Spinal cord (tissue), 10 donors: ENCODE data around the gene COL2A1. TPM values are rescaled to one million over a fixed set of nuclear protein-coding genes. Genes with fewer than 3 reads are reported as not detected.

Source experiments
- DNase-seq, 6 donors: peaks; one replicate each; pipeline versions ENCODE4 v3.0.0 to v3.0.0-alpha.2; 2013 to 2015; ENCODE audit warnings: low spot score in 6 of 6, low read depth in 4 of 6
- H3K27ac ChIP-seq: one replicate; pipeline ENCODE4 v1.5.1; 2013; ENCODE audit warnings: low read depth, low read length, control low read depth
- H3K27me3 ChIP-seq: one replicate; pipeline ENCODE4 v1.6.1; 2013; ENCODE audit warnings: low read length; ENCODE audit not compliant: control insufficient read depth, insufficient read depth
- H3K36me3 ChIP-seq: one replicate; pipeline ENCODE4 v1.6.1; 2013; ENCODE audit warnings: low read length; ENCODE audit not compliant: control insufficient read depth, insufficient read depth
- H3K4me1 ChIP-seq: one replicate; pipeline ENCODE4 v1.6.1; 2013; ENCODE audit warnings: low read length; ENCODE audit not compliant: control insufficient read depth, insufficient read depth
- H3K4me3 ChIP-seq: one replicate; pipeline ENCODE4 v1.5.1; 2013; ENCODE audit warnings: low read depth, low read length, control low read depth
- H3K9me3 ChIP-seq: one replicate; pipeline ENCODE4 v1.6.1; 2013; ENCODE audit warnings: low read length; ENCODE audit not compliant: control insufficient read depth, insufficient read depth
- WGBS: methylation state at CpG from one replicate; pipeline ENCODE4 v1.1.5; 2013; ENCODE audit warnings: missing lambda C conversion rate; ENCODE audit not compliant: insufficient coverage; 5-methylcytosine and 5-hydroxymethylcytosine counted together
- polyA plus RNA-seq, 2 donors: library from polyadenylated mRNA; unstranded; fragments of 120-200 nt; gene quantifications; one replicate each; pipeline ENCODE4 v1.2.1, GENCODE V29; 2013; ENCODE audit not compliant: insufficient read length in 2 of 2
- total RNA-seq, 2 donors: library from RNA; depleted of rRNA in 1 of 2; stranded (reverse); fragments of 120-200 nt in 1 of 2; fragments of >200 nt in 1 of 2; gene quantifications; one replicate each; pipeline versions ENCODE4 v1.2.3 to v1.2.4, GENCODE V29; 2013 to 2014
- donor health status: healthy.

The COL2A1 gene
- total and polyA plus RNA-seq, 4 donors, result 7.1 to 56.7 (median 27.1) TPM

- no peaks in the 10 kb centered on the region for H3K36me3 ChIP-seq
- no peak overlapping the region for H3K27ac ChIP-seq
- no peaks in the 10 kb centered on the region for H3K9me3 ChIP-seq
- no peaks in the 10 kb centered on the region for H3K27me3 ChIP-seq
- no peak overlapping the region for H3K4me3 ChIP-seq
- no peaks in the 10 kb centered on the region for H3K4me1 ChIP-seq
- no peak for DNase-seq
- WGBS, result 81% methylated on average over 1 of the region's 1 CpG
These were observed 73.1 kb downstream of the COL2A1 start for GRCh38 chr12:47931187-47931586.

- Histone ChIP-seq H3K4me3 (no peak overlapping the region), H3K27me3 (no peaks in the 10 kb centered on the region), H3K4me1 (no peaks in the 10 kb centered on the region), H3K9me3 (no peaks in the 10 kb centered on the region), H3K27ac (no peak overlapping the region), H3K36me3 (no peaks in the 10 kb centered on the region)
- WGBS, result 89% methylated on average over 4 of the region's 5 CpGs
- no peak for DNase-seq
These were observed 73.6 kb downstream of the COL2A1 start for GRCh38 chr12:47930634-47931033.

DNA sequence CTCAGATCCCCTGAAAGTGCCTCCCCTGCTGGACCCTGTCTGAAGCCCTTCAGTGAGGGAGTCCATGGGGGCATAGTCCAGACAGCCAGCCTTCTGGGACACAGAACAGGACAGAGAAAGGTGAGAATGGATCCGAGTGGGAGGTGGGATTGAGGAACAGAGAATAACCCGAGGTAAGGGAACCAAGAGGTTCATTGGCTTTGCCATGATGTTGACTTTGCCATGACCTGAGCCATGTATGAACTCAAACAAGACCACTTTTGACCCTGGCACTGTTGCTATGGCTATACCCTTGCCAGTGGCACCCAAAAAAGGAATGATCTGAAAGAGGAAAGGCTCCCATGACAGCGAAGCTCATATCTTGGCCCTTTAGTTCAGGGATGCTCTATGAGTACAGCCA is 76.9 kb downstream of the COL2A1 start:
- no peaks in the 10 kb centered on the region for H3K4me1 ChIP-seq
- H3K9me3 ChIP-seq, result no peaks in the 10 kb centered on the region
- no peak overlapping the region for H3K27ac ChIP-seq
- WGBS, result 63% methylated on average over 3 of the region's 3 CpGs
- DNase-seq, result no peak
- no peaks in the 10 kb centered on the region for H3K36me3 ChIP-seq
- H3K27me3 ChIP-seq, result no peaks in the 10 kb centered on the region
- H3K4me3 ChIP-seq, result no peak overlapping the region

Other genes starting within 250 kb of the COL2A1 start
- gene RAPGEF3, start 245.6 kb downstream of the COL2A1 start, total RNA-seq, result 10 to 100 TPM; 15.0 to 20.6 TPM
- gene RAPGEF3, start 245.6 kb downstream of the COL2A1 start, polyA plus RNA-seq, result 10 to 100 TPM; 21.8 to 39.1 TPM
- 10 to 100 TPM; 19.3 to 32.3 TPM for gene SLC48A1, start 231.2 kb downstream of the COL2A1 start, total RNA-seq
- 10 to 100 TPM; 35.8 to 45.1 TPM for gene SLC48A1, start 231.2 kb downstream of the COL2A1 start, polyA plus RNA-seq
- 10 to 100 TPM; 13.5 to 24.4 TPM for gene HDAC7, start 184.6 kb downstream of the COL2A1 start, total RNA-seq
- 10 to 100 TPM; 39.6 to 64.2 TPM for gene HDAC7, start 184.6 kb downstream of the COL2A1 start, polyA plus RNA-seq
- under 1 TPM; 0.17 to 0.50 TPM for gene VDR, start 99.5 kb downstream of the COL2A1 start, total RNA-seq
- under 1 TPM; 0.38 to 0.40 TPM for gene VDR, start 99.5 kb downstream of the COL2A1 start, polyA plus RNA-seq
- 100 to 1,000 TPM in 1 of 2 donors, 10 to 100 TPM in 1; 76.4 to 120 TPM for gene TMEM106C, start 40.9 kb downstream of the COL2A1 start, total RNA-seq
- gene TMEM106C, start 40.9 kb downstream of the COL2A1 start, polyA plus RNA-seq, result 100 to 1,000 TPM in 1 of 2 donors, 10 to 100 TPM in 1; 90.2 to 113 TPM
- gene SENP1, start 101.6 kb upstream of the COL2A1 start, total RNA-seq, result 10 to 100 TPM; 26.3 to 30.2 TPM
- 10 to 100 TPM; 12.3 to 13.6 TPM for gene SENP1, start 101.6 kb upstream of the COL2A1 start, polyA plus RNA-seq
- 100 to 1,000 TPM; 105 to 120 TPM for gene PFKM, start 114.9 kb upstream of the COL2A1 start, total RNA-seq
- gene PFKM, start 114.9 kb upstream of the COL2A1 start, polyA plus RNA-seq, result 100 to 1,000 TPM; 140 to 145 TPM
- gene ASB8, start 153.0 kb upstream of the COL2A1 start, total RNA-seq, result 10 to 100 TPM; 33.1 to 47.1 TPM
- 10 to 100 TPM; 44.9 to 55.3 TPM for gene ASB8, start 153.0 kb upstream of the COL2A1 start, polyA plus RNA-seq
- gene CCDC184, start 179.2 kb upstream of the COL2A1 start, total RNA-seq, result 10 to 100 TPM; 15.3 to 23.2 TPM
- 100 to 1,000 TPM; 114 to 121 TPM for gene CCDC184, start 179.2 kb upstream of the COL2A1 start, polyA plus RNA-seq
- not detected for gene OR10AD1, start 198.8 kb upstream of the COL2A1 start, total RNA-seq
- gene OR10AD1, start 198.8 kb upstream of the COL2A1 start, polyA plus RNA-seq, result under 1 TPM in 1 of 2 donors, not detected in 1; 0.44 TPM